Measurements from ENCODE around the gene PRKD2.

DNA sequence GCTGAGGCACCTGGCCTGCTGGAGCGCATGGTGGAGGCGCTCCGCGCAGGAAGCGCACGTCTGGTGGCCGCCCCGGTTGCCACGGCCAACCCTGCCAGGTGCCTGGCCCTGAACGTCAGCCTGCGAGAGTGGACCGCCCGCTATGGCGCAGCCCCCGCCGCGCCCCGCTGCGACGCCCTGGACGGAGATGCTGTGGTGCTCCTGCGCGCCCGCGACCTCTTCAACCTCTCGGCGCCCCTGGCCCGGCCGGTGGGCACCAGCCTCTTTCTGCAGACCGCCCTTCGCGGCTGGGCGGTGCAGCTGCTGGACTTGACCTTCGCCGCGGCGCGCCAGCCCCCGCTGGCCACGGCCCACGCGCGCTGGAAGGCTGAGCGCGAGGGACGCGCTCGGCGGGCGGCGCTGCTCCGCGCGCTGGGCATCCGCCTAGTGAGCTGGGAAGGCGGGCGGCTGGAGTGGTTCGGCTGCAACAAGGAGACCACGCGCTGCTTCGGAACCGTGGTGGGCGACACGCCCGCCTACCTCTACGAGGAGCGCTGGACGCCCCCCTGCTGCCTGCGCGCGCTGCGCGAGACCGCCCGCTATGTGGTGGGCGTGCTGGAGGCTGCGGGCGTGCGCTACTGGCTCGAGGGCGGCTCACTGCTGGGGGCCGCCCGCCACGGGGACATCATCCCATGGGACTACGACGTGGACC, 39.1 kb upstream of the PRKD2 start:
- no peak for TF ChIP-seq POLR2AphosphoS5 (IDR thresholded peaks at IDR 0.05)
- TF ChIP-seq, protein P1, sequence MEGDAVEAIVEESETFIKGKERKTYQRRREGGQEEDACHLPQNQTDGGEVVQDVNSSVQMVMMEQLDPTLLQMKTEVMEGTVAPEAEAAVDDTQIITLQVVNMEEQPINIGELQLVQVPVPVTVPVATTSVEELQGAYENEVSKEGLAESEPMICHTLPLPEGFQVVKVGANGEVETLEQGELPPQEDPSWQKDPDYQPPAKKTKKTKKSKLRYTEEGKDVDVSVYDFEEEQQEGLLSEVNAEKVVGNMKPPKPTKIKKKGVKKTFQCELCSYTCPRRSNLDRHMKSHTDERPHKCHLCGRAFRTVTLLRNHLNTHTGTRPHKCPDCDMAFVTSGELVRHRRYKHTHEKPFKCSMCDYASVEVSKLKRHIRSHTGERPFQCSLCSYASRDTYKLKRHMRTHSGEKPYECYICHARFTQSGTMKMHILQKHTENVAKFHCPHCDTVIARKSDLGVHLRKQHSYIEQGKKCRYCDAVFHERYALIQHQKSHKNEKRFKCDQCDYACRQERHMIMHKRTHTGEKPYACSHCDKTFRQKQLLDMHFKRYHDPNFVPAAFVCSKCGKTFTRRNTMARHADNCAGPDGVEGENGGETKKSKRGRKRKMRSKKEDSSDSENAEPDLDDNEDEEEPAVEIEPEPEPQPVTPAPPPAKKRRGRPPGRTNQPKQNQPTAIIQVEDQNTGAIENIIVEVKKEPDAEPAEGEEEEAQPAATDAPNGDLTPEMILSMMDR (IDR thresholded peaks at IDR 0.05) = no peak
